Measurements from ENCODE around the gene PPP3CA.

DNA sequence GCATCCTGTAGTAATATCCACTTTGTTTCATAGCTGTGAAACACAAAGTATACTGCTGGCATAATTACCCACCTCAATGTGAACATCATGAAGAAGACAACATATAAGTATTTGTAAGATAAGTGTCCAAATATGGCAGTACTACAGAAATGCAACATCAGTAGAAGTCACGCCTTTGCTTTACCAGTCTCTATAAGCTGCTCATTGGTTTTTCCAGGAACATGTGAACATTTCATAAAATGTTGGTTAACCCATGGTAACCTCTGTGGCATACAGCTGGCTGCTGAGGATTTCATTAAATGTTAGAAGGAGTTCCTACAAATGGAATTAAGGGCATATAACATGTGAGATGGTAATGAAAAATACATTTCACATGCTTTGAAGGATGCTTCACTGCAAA, 77.6 kb downstream of the PPP3CA start:
- TF ChIP-seq EZH2 (IDR thresholded peaks at IDR 0.05; ENCODE audit: insufficient read depth, poor library complexity, severe bottlenecking) (no peak), EZH2phosphoT487 (IDR thresholded peaks at IDR 0.05; ENCODE audit: insufficient read depth, low read depth) (no peak)
